Activated T-cell treated with anti-CD3 and anti-CD28 coated beads, Interleukin-2, amount 50 U/mL, for 48 hours (primary cell): ENCODE data around the gene TMEFF2.
"Not testable (repeated sequence)": the region's sequence is repeated elsewhere in the genome, so short reads cannot be mapped to it uniquely, and the experiment has no call there.

Experiments
- DNase-seq, 2 experiments: peaks; one replicate each; pipeline ENCODE4 v3.0.0-alpha.2; 2020

TMEFF2 gene

GRCh38 chr2:191927319-191927867 is 267.3 kb downstream of the TMEFF2 start:
- no peak for DNase-seq

GRCh38 chr2:191926671-191927070 is 268.1 kb downstream of the TMEFF2 start:
- DNase-seq, result no peak

GRCh38 chr2:191923652-191923997 is 271.1 kb downstream of the TMEFF2 start:
- DNase-seq, result no peak

- DNase-seq, result no peak
These were observed 271.7 kb downstream of the TMEFF2 start for GRCh38 chr2:191922736-191923651.

GRCh38 chr2:191921650-191922049 is 273.1 kb downstream of the TMEFF2 start:
- not testable (repeated sequence) for DNase-seq

GRCh38 chr2:191920502-191920901 is 274.2 kb downstream of the TMEFF2 start:
- no peak for DNase-seq

GRCh38 chr2:191917967-191918651 is 276.6 kb downstream of the TMEFF2 start:
- no peak for DNase-seq

- DNase-seq, result no peak
These were observed 277.3 kb downstream of the TMEFF2 start for GRCh38 chr2:191917430-191917881.

GRCh38 chr2:191916826-191917225 is 277.9 kb downstream of the TMEFF2 start:
- DNase-seq, result no peak

GRCh38 chr2:191915750-191916149 is 279.0 kb downstream of the TMEFF2 start:
- no peak for DNase-seq

GRCh38 chr2:191913796-191914195 is 280.9 kb downstream of the TMEFF2 start:
- no peak for DNase-seq

- no peak for DNase-seq
These were observed 282.0 kb downstream of the TMEFF2 start for GRCh38 chr2:191912764-191913163.

GRCh38 chr2:191910518-191910917 is 284.2 kb downstream of the TMEFF2 start:
- DNase-seq, result no peak

- no peak for DNase-seq
These were observed 285.9 kb downstream of the TMEFF2 start for GRCh38 chr2:191908874-191909273.

GRCh38 chr2:191907545-191907944 is 287.2 kb downstream of the TMEFF2 start:
- DNase-seq, result no peak

- no peak for DNase-seq
These were observed 287.6 kb downstream of the TMEFF2 start for GRCh38 chr2:191907091-191907490.

- DNase-seq, result no peak
These were observed 289.4 kb downstream of the TMEFF2 start for GRCh38 chr2:191905336-191905735.

- DNase-seq, result no peak
These were observed 293.7 kb downstream of the TMEFF2 start for GRCh38 chr2:191901031-191901430.

- DNase-seq, result no peak
These were observed 295.3 kb downstream of the TMEFF2 start for GRCh38 chr2:191899410-191899809.
